OCI-LY3 (cell line): Measurements from ENCODE around the gene CSH1.
"Not testable (repeated sequence)": the region's sequence is repeated elsewhere in the genome, so short reads cannot be mapped to it uniquely, and the experiment has no call there.

ENCODE experiments used
- H2AFZ ChIP-seq: fragments of 200-600, 300-600 bp; shearing (Covaris generic); 2 replicates; pipeline ENCODE4 v1.6.0; 2014; ENCODE audit warnings: antibody characterized with exemption, low read depth, low read length
- H3K27ac ChIP-seq: fragments of 200-600, 300-600 bp; sonication (generic); 2 replicates; pipeline ENCODE4 v1.5.1; 2014; ENCODE audit warnings: mild to moderate bottlenecking, low read length, moderate library complexity, mixed read lengths
- H3K27me3 ChIP-seq: fragments of 200-600, 300-600 bp; sonication (generic); 2 replicates; pipeline ENCODE4 v1.6.1; 2014; ENCODE audit warnings: low read depth, low read length, mixed read lengths
- H3K36me3 ChIP-seq: fragments of 200-600, 300-600 bp; sonication (generic); replicated peaks from 2 replicates; pipeline ENCODE3; 2014; ENCODE audit warnings: low read depth, low read length, mixed read lengths
- H3K4me1 ChIP-seq: fragments of 300-600, 200-600 bp; sonication (generic); 2 replicates; pipeline ENCODE4 v1.6.1; 2014; ENCODE audit warnings: low read length, mixed read lengths
- H3K4me2 ChIP-seq: fragments of 200-600, 300-600 bp; sonication (generic); 2 replicates; pipeline ENCODE4 v1.6.1; 2014; ENCODE audit warnings: low read length, mixed read lengths
- H3K4me3 ChIP-seq: fragments of 300-600, 200-600 bp; sonication (generic); 2 replicates; pipeline ENCODE4 v1.5.1; 2014; ENCODE audit warnings: antibody characterized with exemption, mild to moderate bottlenecking, low read length, moderate library complexity
- H3K79me2 ChIP-seq: fragments of 300-600, 200-600 bp; shearing (Covaris generic); 2 replicates; pipeline ENCODE4 v1.6.1; 2014; ENCODE audit warnings: mild to moderate bottlenecking, low read length, mixed read lengths
- H3K9ac ChIP-seq: fragments of 300-600, 200-600 bp; shearing (Covaris generic); 2 replicates; pipeline ENCODE4 v1.6.0; 2014; ENCODE audit warnings: mild to moderate bottlenecking, low read length, moderate library complexity
- H3K9me3 ChIP-seq: fragments of 200-600, 300-600 bp; shearing (Covaris generic); 2 replicates; pipeline ENCODE4 v1.6.1; 2014; ENCODE audit warnings: low read length, mixed read lengths; ENCODE audit not compliant: insufficient read depth
- H4K20me1 ChIP-seq: fragments of 200-600, 300-600 bp; sonication (generic); 2 replicates; pipeline ENCODE4 v1.6.1; 2016; ENCODE audit warnings: low read length, mixed read lengths; ENCODE audit not compliant: insufficient read depth
- EZH2phosphoT487 ChIP-seq: fragments of 200-600 bp; shearing (Covaris generic); IDR thresholded peaks from 2 replicates; pipeline ENCODE4 v1.6.1; 2018; ENCODE audit warnings: antibody characterized with exemption, mixed run types, low read depth
- TF ChIP-seq, protein P1 (sequence below): fragments of 200-600, 300-600 bp; sonication (generic); IDR thresholded peaks from 2 replicates; pipeline ENCODE4 v1.5.1; 2014; ENCODE audit warnings: antibody characterized with exemption, low read length, low read depth

The CSH1 gene

DNA sequence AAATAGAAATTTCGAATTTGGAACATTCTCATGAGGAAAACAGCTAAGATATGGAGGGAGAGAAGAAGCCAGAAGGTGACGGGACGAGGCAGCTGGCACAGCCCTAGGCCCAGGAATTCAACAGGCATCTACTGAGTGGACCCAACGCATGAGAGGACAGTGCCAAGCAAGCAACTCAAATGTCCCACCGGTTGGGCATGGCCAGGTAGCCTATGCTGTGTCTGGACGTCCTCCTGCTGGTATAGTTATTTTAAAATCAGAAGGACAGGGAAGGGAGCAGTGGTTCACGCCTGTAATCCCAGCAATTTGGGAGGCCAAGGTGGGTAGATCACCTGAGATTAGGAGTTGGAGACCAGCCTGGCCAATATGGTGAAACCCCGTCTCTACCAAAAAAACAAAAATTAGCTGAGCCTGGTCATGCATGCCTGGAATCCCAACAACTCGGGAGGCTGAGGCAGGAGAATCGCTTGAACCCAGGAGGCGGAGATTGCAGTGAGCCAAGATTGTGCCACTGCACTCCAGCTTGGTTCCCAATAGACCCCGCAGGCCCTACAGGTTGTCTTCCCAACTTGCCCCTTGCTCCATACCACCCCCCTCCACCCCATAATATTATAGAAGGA is 20.3 kb upstream of the CSH1 start:
- H3K9me3 ChIP-seq, result no peaks in the 10 kb centered on the region
- no peak overlapping the region; the same call in 1 of the 2 replicates for H3K4me2 ChIP-seq
- no peaks in the 10 kb centered on the region for H3K79me2 ChIP-seq
- no peaks in the 10 kb centered on the region for H4K20me1 ChIP-seq
- TF ChIP-seq EZH2phosphoT487, result no peak
- TF ChIP-seq, protein P1, sequence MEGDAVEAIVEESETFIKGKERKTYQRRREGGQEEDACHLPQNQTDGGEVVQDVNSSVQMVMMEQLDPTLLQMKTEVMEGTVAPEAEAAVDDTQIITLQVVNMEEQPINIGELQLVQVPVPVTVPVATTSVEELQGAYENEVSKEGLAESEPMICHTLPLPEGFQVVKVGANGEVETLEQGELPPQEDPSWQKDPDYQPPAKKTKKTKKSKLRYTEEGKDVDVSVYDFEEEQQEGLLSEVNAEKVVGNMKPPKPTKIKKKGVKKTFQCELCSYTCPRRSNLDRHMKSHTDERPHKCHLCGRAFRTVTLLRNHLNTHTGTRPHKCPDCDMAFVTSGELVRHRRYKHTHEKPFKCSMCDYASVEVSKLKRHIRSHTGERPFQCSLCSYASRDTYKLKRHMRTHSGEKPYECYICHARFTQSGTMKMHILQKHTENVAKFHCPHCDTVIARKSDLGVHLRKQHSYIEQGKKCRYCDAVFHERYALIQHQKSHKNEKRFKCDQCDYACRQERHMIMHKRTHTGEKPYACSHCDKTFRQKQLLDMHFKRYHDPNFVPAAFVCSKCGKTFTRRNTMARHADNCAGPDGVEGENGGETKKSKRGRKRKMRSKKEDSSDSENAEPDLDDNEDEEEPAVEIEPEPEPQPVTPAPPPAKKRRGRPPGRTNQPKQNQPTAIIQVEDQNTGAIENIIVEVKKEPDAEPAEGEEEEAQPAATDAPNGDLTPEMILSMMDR, result no peak
- H2AFZ ChIP-seq, result no peak overlapping the region
- H3K36me3 ChIP-seq, result no peaks in the 10 kb centered on the region
- peaks cover 50% of the 10 kb centered on the region for H3K4me1 ChIP-seq
- H3K9ac ChIP-seq, result no peak overlapping the region
- no peak overlapping the region for H3K27ac ChIP-seq
- peaks cover 5% of the 10 kb centered on the region for H3K27me3 ChIP-seq
- no peak overlapping the region for H3K4me3 ChIP-seq

DNA sequence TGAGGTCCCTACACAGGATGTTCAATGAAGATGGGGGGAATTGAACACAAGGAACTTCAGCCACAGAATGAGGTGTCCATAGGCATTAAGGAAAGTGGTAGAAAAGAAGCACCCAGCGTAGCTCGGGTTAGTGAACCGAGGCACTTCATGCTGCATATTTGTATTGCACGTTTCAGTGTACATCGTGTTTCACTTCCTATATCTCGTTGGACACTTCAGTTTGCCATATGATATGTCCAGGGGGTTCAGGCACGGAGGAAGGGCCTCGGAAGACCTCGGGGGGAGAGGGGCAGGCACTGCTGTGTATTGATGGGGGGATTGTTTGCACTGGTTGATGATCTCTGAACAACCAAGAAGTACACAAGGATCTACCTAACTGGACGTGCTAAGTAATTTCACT is 19.4 kb upstream of the CSH1 start:
- H2AFZ ChIP-seq, H3K27ac ChIP-seq, H3K9me3 ChIP-seq, H3K79me2 ChIP-seq, H3K27me3 ChIP-seq, H3K9ac ChIP-seq, H4K20me1 ChIP-seq, H3K36me3 ChIP-seq: not testable (repeated sequence)
- Histone ChIP-seq H3K4me1 (peaks cover 42% of the 10 kb centered on the region), H3K4me2 (peak overlapping the region; percentile 67), H3K4me3 (peak overlapping the region; percentile 47)

DNA sequence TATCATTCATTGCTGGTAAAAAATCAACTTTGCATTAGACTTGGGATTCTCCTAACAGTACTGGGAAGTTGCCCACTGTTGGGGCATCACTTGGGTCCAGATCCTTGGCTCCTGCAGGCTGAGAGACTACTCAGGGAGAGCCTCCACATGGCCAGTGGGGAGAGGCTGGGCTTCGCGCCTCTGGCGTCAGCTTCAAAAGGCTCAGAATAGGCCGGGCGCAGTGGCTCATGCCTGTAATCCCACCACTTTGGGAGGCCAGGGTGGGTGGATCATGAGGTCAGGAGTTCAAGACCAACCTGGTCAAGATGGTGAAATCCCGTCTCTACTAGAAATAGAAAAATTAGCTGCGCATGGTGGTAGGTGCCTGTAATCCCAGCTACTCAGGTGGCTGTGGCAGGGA is 18.1 kb upstream of the CSH1 start:
- H3K4me2 ChIP-seq, result no peak overlapping the region
- no peak overlapping the region for H2AFZ ChIP-seq
- H4K20me1 ChIP-seq, result no peaks in the 10 kb centered on the region
- peaks cover 30% of the 10 kb centered on the region for H3K4me1 ChIP-seq
- H3K27ac ChIP-seq, result no peak overlapping the region
- TF ChIP-seq, protein P1, result no peak
- TF ChIP-seq EZH2phosphoT487, result no peak
- no peaks in the 10 kb centered on the region for H3K9me3 ChIP-seq
- H3K36me3 ChIP-seq, result no peaks in the 10 kb centered on the region
- no peak overlapping the region for H3K4me3 ChIP-seq
- no peaks in the 10 kb centered on the region for H3K79me2 ChIP-seq
- peaks cover 5% of the 10 kb centered on the region for H3K27me3 ChIP-seq
- H3K9ac ChIP-seq, result no peak overlapping the region

DNA sequence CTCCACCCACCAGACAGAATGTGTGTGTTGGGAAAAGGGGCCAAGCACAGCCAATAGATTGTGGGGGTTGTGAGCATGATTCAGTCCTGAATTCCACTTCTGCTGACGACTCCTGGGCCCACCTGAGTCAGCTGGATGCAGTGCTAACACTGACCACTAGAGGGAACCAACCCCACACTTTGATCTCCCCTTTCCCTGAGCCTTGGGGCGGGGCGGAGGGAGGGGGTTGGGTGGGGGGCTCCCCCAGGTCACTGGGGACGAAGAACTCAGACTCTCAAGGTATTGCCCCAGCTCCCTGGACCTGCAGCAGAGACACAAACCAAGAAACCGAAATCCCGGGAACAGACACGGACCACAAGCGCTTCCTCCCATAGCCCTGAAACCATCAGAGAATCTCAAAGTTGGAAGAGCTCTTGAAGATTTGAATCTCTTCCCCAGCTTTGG is 15.3 kb upstream of the CSH1 start:
- Histone ChIP-seq H3K9me3 (no peaks in the 10 kb centered on the region), H3K4me1 (peaks cover 25% of the 10 kb centered on the region), H3K36me3 (no peaks in the 10 kb centered on the region), H3K79me2 (no peaks in the 10 kb centered on the region), H2AFZ (no peak overlapping the region), H4K20me1 (no peaks in the 10 kb centered on the region), H3K27ac (no peak overlapping the region), H3K27me3 (peaks cover 14% of the 10 kb centered on the region), H3K4me2 (peak overlapping the region; percentile 62), H3K9ac (no peak overlapping the region), H3K4me3 (peak overlapping the region; percentile 52; the same call in 1 of the 2 replicates)
- TF ChIP-seq EZH2phosphoT487, result no peak
- TF ChIP-seq, protein P1, result peak; percentile 48
